ENCODE measurements around the gene TNNC1.

The TNNC1 gene

GRCh38 chr3:52458770-52459545, 5.1 kb upstream of the TNNC1 start:
- in situ Hi-C loops (cut with MboI; ENCODE audit: low sequenced_read_pairs) = no loop called here

- in situ Hi-C loops (cut with MboI; ENCODE audit: low sequenced_read_pairs) = no loop called here
Measured at GRCh38 chr3:52458031-52458760, 4.4 kb upstream of the TNNC1 start.

- in situ Hi-C loops (cut with MboI; ENCODE audit: low sequenced_read_pairs) = no loop called here
Measured at GRCh38 chr3:52456800-52457183, 3.0 kb upstream of the TNNC1 start.

- in situ Hi-C loops (cut with MboI; ENCODE audit: low sequenced_read_pairs) = no loop called here
Measured at GRCh38 chr3:52456169-52456799, 2.4 kb upstream of the TNNC1 start.

GRCh38 chr3:52455283-52456168, 1.7 kb upstream of the TNNC1 start, which contains the start of gene NISCH:
Gene NISCH (plus strand): TSS chr3:52455604. CDS start chr3:52455642, 38 bp downstream.
- in situ Hi-C loops (cut with MboI; ENCODE audit: low sequenced_read_pairs) = no loop called here

- in situ Hi-C loops (cut with MboI; ENCODE audit: low sequenced_read_pairs) = no loop called here
Measured at GRCh38 chr3:52454938-52455282, 1.1 kb upstream of the TNNC1 start.

GRCh38 chr3:52454250-52454937, 553 bp upstream of the TNNC1 start:
- in situ Hi-C loops (cut with MboI; ENCODE audit: low sequenced_read_pairs) = no loop called here

- in situ Hi-C loops (cut with MboI; ENCODE audit: low sequenced_read_pairs) = no loop called here
Measured at GRCh38 chr3:52452570-52453221, 1.1 kb downstream of the TNNC1 start.

GRCh38 chr3:52452126-52452525, 1.7 kb downstream of the TNNC1 start:
- in situ Hi-C loops (cut with MboI; ENCODE audit: low sequenced_read_pairs) = no loop called here

GRCh38 chr3:52451237-52452083, 2.4 kb downstream of the TNNC1 start:
- in situ Hi-C loops (cut with MboI; ENCODE audit: low sequenced_read_pairs) = no loop called here

- in situ Hi-C loops (cut with MboI; ENCODE audit: low sequenced_read_pairs) = no loop called here
Measured at GRCh38 chr3:52450489-52451236, 3.2 kb downstream of the TNNC1 start.

- in situ Hi-C loops (cut with MboI; ENCODE audit: low sequenced_read_pairs) = no loop called here
Measured at GRCh38 chr3:52447512-52448355, 6.1 kb downstream of the TNNC1 start.

GRCh38 chr3:52446631-52447511, 7.0 kb downstream of the TNNC1 start:
- in situ Hi-C loops (cut with MboI; ENCODE audit: low sequenced_read_pairs) = no loop called here

- in situ Hi-C loops (cut with MboI; ENCODE audit: low sequenced_read_pairs) = no loop called here
Measured at GRCh38 chr3:52446042-52446441, 7.8 kb downstream of the TNNC1 start.

- in situ Hi-C loops (cut with MboI; ENCODE audit: low sequenced_read_pairs) = no loop called here
Measured at GRCh38 chr3:52444860-52445793, 8.7 kb downstream of the TNNC1 start, which contains the start of gene SEMA3G. Gene SEMA3G (minus strand): TSS chr3:52445103. CDS start chr3:52445027, 76 bp downstream.

Measured in HL-60/S4 treated with retinoic acid at 250 ng/mL for 4 days and 3 days (cell line).